ENCODE measurements around the gene CCDC102B. TPM values are rescaled to one million over a fixed set of nuclear protein-coding genes. Genes with fewer than 3 reads are reported as not detected.

The CCDC102B gene
- polyA plus RNA-seq, 1 donor from 2014 or later, result 8.7 TPM

GRCh38 chr18:68841301-68841700 lies 43.4 kb downstream of the CCDC102B start:
- Histone ChIP-seq H3K9ac (ENCODE audit: low read length) (no peak overlapping the region), H2AFZ (ENCODE audit: low read depth, low read length) (no peak overlapping the region), H3K79me2 (replicated peaks; ENCODE audit: insufficient read depth, low read length) (no peaks in the 10 kb centered on the region), H3K9me3 (ENCODE audit: low read length) (no peaks in the 10 kb centered on the region), H3K4me3 (ENCODE audit: low read length) (no peak overlapping the region), H3K27me3 (ENCODE audit: insufficient read depth, low read depth, low read length) (no peaks in the 10 kb centered on the region), H3F3A (ENCODE audit: insufficient read depth, low read length, poor library complexity, severe bottlenecking) (no peaks in the 10 kb centered on the region), H3K9me2 (ENCODE audit: insufficient read depth, low read length) (no peaks in the 10 kb centered on the region), H4K20me1 (ENCODE audit: insufficient read depth) (no peaks in the 10 kb centered on the region), H3K36me3 (ENCODE audit: insufficient read depth, low read length) (no peaks in the 10 kb centered on the region), H3K27ac (ENCODE audit: low read length) (no peak overlapping the region), H3K4me2 (ENCODE audit: low read length) (no peak overlapping the region)
- no peak for TF ChIP-seq EZH2 (IDR thresholded peaks at IDR 0.05; ENCODE audit: borderline replicate concordance, insufficient read depth, low read length, poor library complexity, severe bottlenecking)
- no peak for TF ChIP-seq MXI1 (conservative IDR thresholded peaks at IDR 0.05; ENCODE audit: poor library complexity, severe bottlenecking)

- no peaks in the 10 kb centered on the region for H3F3A ChIP-seq (ENCODE audit: insufficient read depth, low read length, poor library complexity, severe bottlenecking)
- H3K9me3 ChIP-seq (ENCODE audit: low read length), result no peaks in the 10 kb centered on the region
- TF ChIP-seq MXI1 (conservative IDR thresholded peaks at IDR 0.05; ENCODE audit: poor library complexity, severe bottlenecking), result no peak
- no peak for TF ChIP-seq RAD21 (conservative IDR thresholded peaks at IDR 0.05)
- no peak for TF ChIP-seq EP300 (conservative IDR thresholded peaks at IDR 0.05; ENCODE audit: poor library complexity, severe bottlenecking)
- no peak for TF ChIP-seq CTCF (IDR thresholded peaks at IDR 0.05; ENCODE audit: poor library complexity, severe bottlenecking)
- TF ChIP-seq, protein P1, sequence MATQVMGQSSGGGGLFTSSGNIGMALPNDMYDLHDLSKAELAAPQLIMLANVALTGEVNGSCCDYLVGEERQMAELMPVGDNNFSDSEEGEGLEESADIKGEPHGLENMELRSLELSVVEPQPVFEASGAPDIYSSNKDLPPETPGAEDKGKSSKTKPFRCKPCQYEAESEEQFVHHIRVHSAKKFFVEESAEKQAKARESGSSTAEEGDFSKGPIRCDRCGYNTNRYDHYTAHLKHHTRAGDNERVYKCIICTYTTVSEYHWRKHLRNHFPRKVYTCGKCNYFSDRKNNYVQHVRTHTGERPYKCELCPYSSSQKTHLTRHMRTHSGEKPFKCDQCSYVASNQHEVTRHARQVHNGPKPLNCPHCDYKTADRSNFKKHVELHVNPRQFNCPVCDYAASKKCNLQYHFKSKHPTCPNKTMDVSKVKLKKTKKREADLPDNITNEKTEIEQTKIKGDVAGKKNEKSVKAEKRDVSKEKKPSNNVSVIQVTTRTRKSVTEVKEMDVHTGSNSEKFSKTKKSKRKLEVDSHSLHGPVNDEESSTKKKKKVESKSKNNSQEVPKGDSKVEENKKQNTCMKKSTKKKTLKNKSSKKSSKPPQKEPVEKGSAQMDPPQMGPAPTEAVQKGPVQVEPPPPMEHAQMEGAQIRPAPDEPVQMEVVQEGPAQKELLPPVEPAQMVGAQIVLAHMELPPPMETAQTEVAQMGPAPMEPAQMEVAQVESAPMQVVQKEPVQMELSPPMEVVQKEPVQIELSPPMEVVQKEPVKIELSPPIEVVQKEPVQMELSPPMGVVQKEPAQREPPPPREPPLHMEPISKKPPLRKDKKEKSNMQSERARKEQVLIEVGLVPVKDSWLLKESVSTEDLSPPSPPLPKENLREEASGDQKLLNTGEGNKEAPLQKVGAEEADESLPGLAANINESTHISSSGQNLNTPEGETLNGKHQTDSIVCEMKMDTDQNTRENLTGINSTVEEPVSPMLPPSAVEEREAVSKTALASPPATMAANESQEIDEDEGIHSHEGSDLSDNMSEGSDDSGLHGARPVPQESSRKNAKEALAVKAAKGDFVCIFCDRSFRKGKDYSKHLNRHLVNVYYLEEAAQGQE (IDR thresholded peaks at IDR 0.05; ENCODE audit: borderline replicate concordance), result no peak
- TF ChIP-seq POLR2AphosphoS5 (IDR thresholded peaks at IDR 0.05), result no peak
- no peak for TF ChIP-seq EZH2 (IDR thresholded peaks at IDR 0.05; ENCODE audit: borderline replicate concordance, insufficient read depth, low read length, poor library complexity, severe bottlenecking)
- no peak for TF ChIP-seq TAF1 (IDR thresholded peaks at IDR 0.05; ENCODE audit: low read depth)
- no peak for TF ChIP-seq SMC3 (conservative IDR thresholded peaks at IDR 0.05; ENCODE audit: poor library complexity)
- no peak overlapping the region for H3K27ac ChIP-seq (ENCODE audit: low read length)
- no peak overlapping the region for H3K9ac ChIP-seq (ENCODE audit: low read length)
- no peak overlapping the region for H3K4me2 ChIP-seq (ENCODE audit: low read length)
- no peak overlapping the region for H2AFZ ChIP-seq (ENCODE audit: low read depth, low read length)
- no peaks in the 10 kb centered on the region for H3K27me3 ChIP-seq (ENCODE audit: insufficient read depth, low read depth, low read length)
- no peaks in the 10 kb centered on the region for H3K9me2 ChIP-seq (ENCODE audit: insufficient read depth, low read length)
- no peaks in the 10 kb centered on the region for H4K20me1 ChIP-seq (ENCODE audit: insufficient read depth)
- no peaks in the 10 kb centered on the region for H3K36me3 ChIP-seq (ENCODE audit: insufficient read depth, low read length)
- no peaks in the 10 kb centered on the region for H3K79me2 ChIP-seq (replicated peaks; ENCODE audit: insufficient read depth, low read length)
- H3K4me3 ChIP-seq (ENCODE audit: low read length), result no peak overlapping the region
Measured at GRCh38 chr18:68842951-68843350, 45.1 kb downstream of the CCDC102B start.

Measured in neural cell (in vitro differentiated cells).